Caco-2 (cell line): Measurements from ENCODE around the gene ACSM6. TPM values are rescaled to one million over a fixed set of nuclear protein-coding genes. Genes with fewer than 3 reads are reported as not detected.
A peak's percentile ranks its signal among the peaks of the same experiment; 100 is the strongest.
"Not testable (repeated sequence)": the region's sequence is repeated elsewhere in the genome, so short reads cannot be mapped to it uniquely, and the experiment has no call there.

ENCODE experiments used
- BruUV-seq: library from RNA; stranded (reverse); fragments of 400-500 nt; replicated peaks from 2 replicates; lab custom pipeline; 2021; lab: Mats Ljungman, UMichigan
- CTCF ChIA-PET: fragments of 300-600 bp; sonication (Branson Sonifier 250); formaldehyde crosslinking; loops from one replicate; lab custom pipeline; 2022; ENCODE audit warnings: antibody characterized with exemption; lab: Charles Lee
- POLR2A ChIA-PET: fragments of 300-600 bp; sonication (Branson Sonifier 250); formaldehyde crosslinking; loops from one replicate; lab custom pipeline; 2022; ENCODE audit warnings: antibody characterized with exemption; lab: Charles Lee
- DNase-seq, 2 experiments: peaks; one replicate each; pipeline versions ENCODE4 v3.0.0 to v3.0.0-alpha.2; 2020 to 2022
- H3K27me3 ChIP-seq: replicated peaks from 2 replicates; pipeline ENCODE4 v1.6.0; 2011; ENCODE audit warnings: low read length; ENCODE audit not compliant: control insufficient read depth, insufficient read depth
- H3K36me3 ChIP-seq: 2 replicates; pipeline ENCODE4 v1.5.1; 2011; ENCODE audit warnings: low read length; ENCODE audit not compliant: control insufficient read depth, insufficient read depth
- H3K4me1 ChIP-seq: fragments of 250-450 bp; sonication (Bioruptor Pico); 2 replicates; pipeline ENCODE4 v1.5.1; 2020; ENCODE audit warnings: mild to moderate bottlenecking
- H3K4me3 ChIP-seq: 2 replicates; pipeline ENCODE4 v1.5.1; 2011; ENCODE audit warnings: low read depth, mild to moderate bottlenecking, control low read depth, low read length
- H3K9me3 ChIP-seq: fragments of 250-450 bp; sonication (Bioruptor Pico); 2 replicates; pipeline ENCODE4 v1.5.1; 2020; ENCODE audit warnings: mild to moderate bottlenecking, moderate library complexity
- H3K27ac Mint-ChIP-seq: one replicate; pipeline ENCODE4 v1.8.0; 2022; ENCODE audit warnings: mixed read lengths; ENCODE audit not compliant: unreplicated experiment
- H3K27me3 Mint-ChIP-seq: one replicate; pipeline ENCODE4 v1.8.0; 2022; ENCODE audit warnings: mixed read lengths; ENCODE audit not compliant: insufficient read depth, unreplicated experiment
- H3K36me3 Mint-ChIP-seq: one replicate; pipeline ENCODE4 v1.8.0; 2022; ENCODE audit warnings: mild to moderate bottlenecking, mixed read lengths; ENCODE audit not compliant: insufficient read depth, unreplicated experiment
- H3K4me1 Mint-ChIP-seq: one replicate; pipeline ENCODE4 v1.8.0; 2022; ENCODE audit warnings: low read depth, mixed read lengths; ENCODE audit not compliant: unreplicated experiment
- H3K4me3 Mint-ChIP-seq: one replicate; pipeline ENCODE4 v1.8.0; 2022; ENCODE audit warnings: mild to moderate bottlenecking, moderate library complexity, mixed read lengths; ENCODE audit not compliant: unreplicated experiment
- H3K9me3 Mint-ChIP-seq: one replicate; pipeline ENCODE4 v1.8.0; 2022; ENCODE audit warnings: mixed read lengths; ENCODE audit not compliant: unreplicated experiment
- CTCF ChIP-seq, 2 experiments: fragments of 200-600 bp in 1 of 2; IDR thresholded peaks; 1 replicate in 1 of 2; 2 replicates in 1 of 2; pipeline versions ENCODE4 v1.5.1 to v1.8.0; 2011 to 2022; ENCODE audit warnings: antibody characterized with exemption in 1 of 2, control low read depth in 1 of 2, inconsistent platforms in 1 of 2, low read depth in 1 of 2, low read length in 1 of 2, mild to moderate bottlenecking in 1 of 2, moderate library complexity in 1 of 2; ENCODE audit not compliant: insufficient read depth in 1 of 2, severe bottlenecking in 1 of 2, unreplicated experiment in 1 of 2
- intact Hi-C: fragments of 100-400 bp; cut with micrococcal nuclease; formaldehyde crosslinking; loops from one replicate; pipeline ENCODE4 v1.10.0; 2022; ENCODE audit not compliant: unreplicated experiment
- total RNA-seq: library from RNA; stranded (reverse); gene quantifications from 2 replicates; pipeline ENCODE4 v1.2.3, GENCODE V29; 2022

Gene ACSM6
- total RNA-seq, 1 experiment from 2014 or later: not detected

- CTCF ChIA-PET: no interaction called here
- H3K27me3 ChIP-seq: no peaks in the 10 kb centered on the region
- peaks cover 5% of the 10 kb centered on the region for H3K4me1 ChIP-seq
- H3K36me3 Mint-ChIP-seq: peaks cover 79% of the 10 kb centered on the region
- H3K4me3 ChIP-seq: no peak overlapping the region
- no peak overlapping the region for H3K4me3 Mint-ChIP-seq
- intact Hi-C loops: no loop called here
- no peak for DNase-seq
- peaks cover 11% of the 10 kb centered on the region for H3K4me1 Mint-ChIP-seq
- peak overlapping the region; percentile 24 for H3K27ac Mint-ChIP-seq
- no TSS peak for BruUV-seq
- TF ChIP-seq CTCF (IDR thresholded peaks at IDR 0.05; ENCODE audit: insufficient read depth in 1 of 2, low read depth in 1 of 2, low read length in 1 of 2, severe bottlenecking in 1 of 2, unreplicated experiment in 1 of 2): no peak
- H3K36me3 ChIP-seq: peaks cover 4% of the 10 kb centered on the region
- no peaks in the 10 kb centered on the region for H3K27me3 Mint-ChIP-seq
- POLR2A ChIA-PET: no interaction called here
- H3K9me3 Mint-ChIP-seq: no peaks in the 10 kb centered on the region
- no peaks in the 10 kb centered on the region for H3K9me3 ChIP-seq
Observed at GRCh38 chr10:95229724-95230627, 35.9 kb downstream of the ACSM6 start.

GRCh38 chr10:95230677-95231586 lies 36.9 kb downstream of the ACSM6 start:
- BruUV-seq, H3K4me3 ChIP-seq, intact Hi-C loops, H3K27me3 Mint-ChIP-seq, H3K9me3 Mint-ChIP-seq, H3K27me3 ChIP-seq, H3K4me3 Mint-ChIP-seq, H3K4me1 ChIP-seq, DNase-seq, H3K9me3 ChIP-seq, H3K36me3 ChIP-seq: not testable (repeated sequence)
- ChIA-PET POLR2A (interaction anchor here (0.6 kb wide), 1 partner anchor 52 kb away, joined by 3 read pairs; no protein-coding TSS in a partner anchor), CTCF (interaction anchor here (0.7 kb wide), 1 partner anchor 370 kb away, joined by 3 read pairs; no protein-coding TSS in a partner anchor)
- Mint-ChIP-seq H3K27ac (peak overlapping the region; percentile 12), H3K4me1 (peaks cover 11% of the 10 kb centered on the region), H3K36me3 (peaks cover 79% of the 10 kb centered on the region)

GRCh38 chr10:95233377-95234034 lies 39.5 kb downstream of the ACSM6 start:
- H3K27me3 Mint-ChIP-seq: no peaks in the 10 kb centered on the region
- no peaks in the 10 kb centered on the region; the same call in 1 of the 2 replicates for H3K4me1 ChIP-seq
- H3K4me3 Mint-ChIP-seq: no peak overlapping the region
- no peaks in the 10 kb centered on the region for H3K27me3 ChIP-seq
- DNase-seq: no peak
- no peaks in the 10 kb centered on the region for H3K9me3 ChIP-seq
- ChIA-PET CTCF (no interaction called here), POLR2A (no interaction called here)
- BruUV-seq: no TSS peak
- no peaks in the 10 kb centered on the region for H3K9me3 Mint-ChIP-seq
- TF ChIP-seq CTCF (IDR thresholded peaks at IDR 0.05; ENCODE audit: insufficient read depth in 1 of 2, low read depth in 1 of 2, low read length in 1 of 2, severe bottlenecking in 1 of 2, unreplicated experiment in 1 of 2): no peak
- H3K4me3 ChIP-seq: no peak overlapping the region
- H3K36me3 Mint-ChIP-seq: peaks cover 91% of the 10 kb centered on the region
- no peak overlapping the region for H3K27ac Mint-ChIP-seq
- intact Hi-C loops: no loop called here
- H3K4me1 Mint-ChIP-seq: peaks cover 11% of the 10 kb centered on the region
- peaks cover 6% of the 10 kb centered on the region for H3K36me3 ChIP-seq
